Measurements from ENCODE around the gene TMEM63B. TPM values are rescaled to one million over a fixed set of nuclear protein-coding genes. Genes with fewer than 3 reads are reported as not detected.

TMEM63B gene
- total and polyA plus RNA-seq, 2 donors (not counting 1 experiment from before 2014, with no cell fraction given): 15.4 to 19.1 TPM

DNA sequence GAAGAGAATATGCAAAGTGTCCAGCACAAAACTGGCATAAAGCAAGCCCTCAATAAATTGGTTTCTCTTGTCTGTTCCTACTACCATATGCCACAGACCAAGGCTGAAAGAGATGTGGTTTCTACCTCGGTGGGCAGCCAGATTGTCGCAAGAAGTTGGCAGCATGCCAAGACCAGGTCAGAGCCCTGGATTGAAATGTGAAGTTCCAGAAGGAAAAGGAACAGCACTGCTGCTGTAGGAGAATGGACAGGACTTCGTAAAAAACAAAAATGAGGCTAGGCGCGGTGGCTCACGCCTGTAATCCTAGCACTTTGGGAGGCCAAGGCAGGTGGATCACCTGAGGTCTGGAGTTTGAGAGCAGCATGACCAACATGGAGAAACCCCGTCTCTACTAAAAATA, 22.2 kb upstream of the TMEM63B start:
- Histone ChIP-seq H3K4me3 (ENCODE audit: control extremely low read depth in 1 of 5, extremely low read depth in 1 of 5, insufficient read depth in 1 of 5, low read depth in 2 of 5, low read length in 4 of 5) (no peak overlapping the region), H3K4me1 (ENCODE audit: control insufficient read depth in 2 of 2, insufficient read depth in 2 of 2, low read length in 2 of 2) (no peaks in the 10 kb centered on the region), H3K79me2 (ENCODE audit: control insufficient read depth, insufficient read depth, low read length) (peaks cover 3% of the 10 kb centered on the region), H3K9me3 (ENCODE audit: control extremely low read depth in 1 of 3, control insufficient read depth in 2 of 3, insufficient read depth in 1 of 3, low read length in 2 of 3) (no peaks in the 10 kb centered on the region), H3K27me3 (replicated peaks in 1 of 4; ENCODE audit: control extremely low read depth in 1 of 4, control insufficient read depth in 3 of 4, insufficient read depth in 4 of 4, low read length in 3 of 4) (no peaks in the 10 kb centered on the region), H4K20me1 (ENCODE audit: control insufficient read depth, insufficient read depth, low read length, poor library complexity, severe bottlenecking) (peaks cover 6% of the 10 kb centered on the region), H3K4me2 (replicated peaks; ENCODE audit: low read depth, low read length, poor library complexity, severe bottlenecking) (no peak overlapping the region), H3K27ac (ENCODE audit: low read length in 2 of 2) (no peak overlapping the region), H3K36me3 (replicated peaks in 1 of 2; ENCODE audit: control extremely low read depth in 1 of 2, control insufficient read depth in 1 of 2, extremely low read depth in 1 of 2, insufficient read depth in 2 of 2, low read length in 1 of 2) (peaks cover 2 to 24% of the 10 kb centered on the region in 2 experiments), H3K9ac (ENCODE audit: low read length) (no peak overlapping the region), H2AFZ (ENCODE audit: insufficient read depth, low read depth, low read length, poor library complexity, severe bottlenecking) (no peak overlapping the region)
- DNase-seq: no peak
- CTCF ChIA-PET: interaction anchor here (0.8 to 1.8 kb wide), 4 partner anchors 9 to 233 kb away, joined by 3 to 6 read pairs (median 3); no protein-coding TSS in a partner anchor
- no peak for ATAC-seq (ENCODE audit: low read depth)
- intact Hi-C loops (cut with micrococcal nuclease): no loop called here
- Mint-ChIP-seq H3K4me1 (peaks cover 2% of the 10 kb centered on the region), H3K9me3 (ENCODE audit: insufficient read depth) (no peaks in the 10 kb centered on the region), H3K4me3 (no peak overlapping the region), H3K27ac (no peak overlapping the region), H3K27me3 (no peaks in the 10 kb centered on the region)
- POLR2A ChIA-PET: no interaction called here
- 77% methylated on average over 4 of the region's 7 CpGs for WGBS (ENCODE audit: insufficient coverage)
- TF ChIP-seq EZH2 (IDR thresholded peaks at IDR 0.05; ENCODE audit: borderline replicate concordance, insufficient read depth, low read depth, low read length, poor library complexity, severe bottlenecking) (no peak), CTCF (IDR thresholded peaks at IDR 0.05) (no peak)

GRCh38 chr6:44105993-44106740, 21.2 kb upstream of the TMEM63B start:
- no peaks in the 10 kb centered on the region for H3K9me3 Mint-ChIP-seq (ENCODE audit: insufficient read depth)
- TF ChIP-seq CTCF (IDR thresholded peaks at IDR 0.05) (no peak), EZH2 (IDR thresholded peaks at IDR 0.05; ENCODE audit: borderline replicate concordance, insufficient read depth, low read depth, low read length, poor library complexity, severe bottlenecking) (no peak)
- ATAC-seq (ENCODE audit: low read depth) (no peak), DNase-seq (no peak)
- CTCF ChIA-PET: interaction anchor here (0.7 to 1.8 kb wide), 6 partner anchors 8 to 1187 kb away, joined by 3 to 6 read pairs (median 3); partner anchors contain the start of gene PTK7
- Histone ChIP-seq H3K4me1 (ENCODE audit: control insufficient read depth in 2 of 2, insufficient read depth in 2 of 2, low read length in 2 of 2) (no peaks in the 10 kb centered on the region), H3K4me2 (replicated peaks; ENCODE audit: low read depth, low read length, poor library complexity, severe bottlenecking) (no peak overlapping the region), H3K9me3 (ENCODE audit: control extremely low read depth in 1 of 3, control insufficient read depth in 2 of 3, insufficient read depth in 1 of 3, low read length in 2 of 3) (no peaks in the 10 kb centered on the region), H3K36me3 (replicated peaks in 1 of 2; ENCODE audit: control extremely low read depth in 1 of 2, control insufficient read depth in 1 of 2, extremely low read depth in 1 of 2, insufficient read depth in 2 of 2, low read length in 1 of 2) (peaks cover 2 to 31% of the 10 kb centered on the region in 2 experiments), H3K79me2 (ENCODE audit: control insufficient read depth, insufficient read depth, low read length) (peaks cover 3% of the 10 kb centered on the region), H3K27ac (ENCODE audit: low read length in 2 of 2) (no peak overlapping the region), H3K9ac (ENCODE audit: low read length) (no peak overlapping the region), H4K20me1 (ENCODE audit: control insufficient read depth, insufficient read depth, low read length, poor library complexity, severe bottlenecking) (peaks cover 6% of the 10 kb centered on the region), H3K4me3 (ENCODE audit: control extremely low read depth in 1 of 5, extremely low read depth in 1 of 5, insufficient read depth in 1 of 5, low read depth in 2 of 5, low read length in 4 of 5) (no peak overlapping the region), H2AFZ (ENCODE audit: insufficient read depth, low read depth, low read length, poor library complexity, severe bottlenecking) (no peak overlapping the region), H3K27me3 (replicated peaks in 1 of 4; ENCODE audit: control extremely low read depth in 1 of 4, control insufficient read depth in 3 of 4, insufficient read depth in 4 of 4, low read length in 3 of 4) (no peaks in the 10 kb centered on the region)
- H3K4me3 Mint-ChIP-seq: no peak overlapping the region
- no peak overlapping the region for H3K27ac Mint-ChIP-seq
- POLR2A ChIA-PET: no interaction called here
- peaks cover 2% of the 10 kb centered on the region for H3K4me1 Mint-ChIP-seq
- H3K27me3 Mint-ChIP-seq: no peaks in the 10 kb centered on the region
- intact Hi-C loops (cut with micrococcal nuclease): no loop called here
- WGBS (ENCODE audit: insufficient coverage): 100% methylated on average over 2 of the region's 3 CpGs
